HEK293 (cell line): Measurements from ENCODE around the gene LILRA1.
"Not testable (repeated sequence)": the region's sequence is repeated elsewhere in the genome, so short reads cannot be mapped to it uniquely, and the experiment has no call there.

Source experiments
- CTCF ChIA-PET: fragments of 350-600 bp; formaldehyde crosslinking; extraction: SDS; loops from one replicate; lab custom pipeline; 2021; ENCODE audit warnings: antibody characterized with exemption; lab: Yijun Ruan, JAX
- POLR2A ChIA-PET: fragments of 300-600 bp; formaldehyde crosslinking; extraction: SDS; loops from one replicate; lab custom pipeline; 2020; ENCODE audit warnings: antibody characterized with exemption, inconsistent platforms; lab: Yijun Ruan, JAX
- H3K27ac ChIP-seq: fragments of 200-500 bp; sonication (Bioruptor generic); 2 replicates; pipeline ENCODE4 v1.5.1; 2014; ENCODE audit warnings: low read depth, low read length, control low read depth, inconsistent platforms; ENCODE audit errors: extremely low read depth
- H3K36me3 ChIP-seq, 2 experiments: fragments of 200-500 bp in 1 of 2; sonication (Bioruptor generic) in 1 of 2; 1 replicate in 1 of 2; 2 replicates in 1 of 2; pipeline ENCODE4 v1.5.1; 2014 to 2017; ENCODE audit warnings: inconsistent platforms in 2 of 2, low read length in 2 of 2; ENCODE audit not compliant: control insufficient read depth in 2 of 2, insufficient read depth in 1 of 2
- H3K4me1 ChIP-seq: fragments of 200-500 bp; sonication (Bioruptor generic); 2 replicates; pipeline ENCODE4 v1.5.1; 2014; ENCODE audit warnings: mild to moderate bottlenecking, low read length, inconsistent platforms; ENCODE audit not compliant: control insufficient read depth, insufficient read depth
- H3K4me3 ChIP-seq: 2 replicates; pipeline ENCODE4 v1.5.1; 2011; ENCODE audit warnings: low read depth, mild to moderate bottlenecking, control low read depth, low read length, moderate library complexity
- H3K9me3 ChIP-seq: fragments of 200-500 bp; sonication (Bioruptor generic); 2 replicates; pipeline ENCODE4 v1.5.1; 2014; ENCODE audit warnings: low read depth, low read length, inconsistent platforms; ENCODE audit not compliant: control insufficient read depth, insufficient read depth
- ELK4 ChIP-seq: IDR thresholded peaks from 2 replicates; pipeline ENCODE4 v1.6.1; 2011; ENCODE audit warnings: mild to moderate bottlenecking, low read depth, low read length, borderline replicate concordance
- INSM2 ChIP-seq: fragments of 450-650 bp; formaldehyde crosslinking; IDR thresholded peaks from 2 replicates; pipeline ENCODE4 v1.5.1; 2016; ENCODE audit warnings: missing biosample characterization, missing genetic modification characterization
- PRDM2 ChIP-seq: fragments of 450-650 bp; formaldehyde crosslinking; IDR thresholded peaks from 2 replicates; pipeline ENCODE4 v1.5.1; 2016; ENCODE audit warnings: missing biosample characterization, missing genetic modification characterization, borderline replicate concordance
- ZBTB20 ChIP-seq: fragments of 450-650 bp; formaldehyde crosslinking; IDR thresholded peaks from 2 replicates; pipeline ENCODE4 v1.5.1; 2016; ENCODE audit warnings: missing biosample characterization, missing genetic modification characterization
- ZBTB6 ChIP-seq: fragments of 450-650 bp; formaldehyde crosslinking; IDR thresholded peaks from 2 replicates; pipeline ENCODE4 v1.5.1; 2017; ENCODE audit warnings: missing biosample characterization, missing genetic modification characterization
- ZFP69B ChIP-seq: fragments of 450-650 bp; formaldehyde crosslinking; IDR thresholded peaks from 2 replicates; pipeline ENCODE4 v1.5.1; 2016; ENCODE audit warnings: missing biosample characterization, missing genetic modification characterization
- ZIC2 ChIP-seq: fragments of 450-650 bp; formaldehyde crosslinking; IDR thresholded peaks from 2 replicates; pipeline ENCODE4 v1.5.1; 2016; ENCODE audit warnings: missing biosample characterization, missing genetic modification characterization
- ZNF132 ChIP-seq: fragments of 450-650 bp; formaldehyde crosslinking; IDR thresholded peaks from 2 replicates; pipeline ENCODE4 v1.5.1; 2017; ENCODE audit warnings: missing biosample characterization, missing genetic modification characterization, borderline replicate concordance
- ZNF280D ChIP-seq: fragments of 450-650 bp; formaldehyde crosslinking; IDR thresholded peaks from 2 replicates; pipeline ENCODE4 v1.5.1; 2016; ENCODE audit warnings: missing biosample characterization, missing genetic modification characterization
- ZNF585B ChIP-seq: fragments of 450-650 bp; formaldehyde crosslinking; IDR thresholded peaks from 2 replicates; pipeline ENCODE4 v1.5.1; 2016; ENCODE audit warnings: missing biosample characterization, missing genetic modification characterization
- ZNF639 ChIP-seq: fragments of 450-650 bp; formaldehyde crosslinking; IDR thresholded peaks from 2 replicates; pipeline ENCODE4 v1.5.1; 2016; ENCODE audit warnings: missing biosample characterization, missing genetic modification characterization

Gene LILRA1

GRCh38 chr19:54630782-54631181, 37.4 kb downstream of the LILRA1 start (continued):
- TF ChIP-seq ZNF585B, result no peak
- TF ChIP-seq, all 188 proteins: peak for 0

- H3K27ac ChIP-seq, H3K36me3 ChIP-seq, H3K4me1 ChIP-seq, CTCF ChIA-PET, POLR2A ChIA-PET, H3K9me3 ChIP-seq, H3K4me3 ChIP-seq: not testable (repeated sequence)
These were observed 38.3 kb downstream of the LILRA1 start for GRCh38 chr19:54631489-54632337.

GRCh38 chr19:54632517-54632916, 39.1 kb downstream of the LILRA1 start:
- H3K27ac ChIP-seq, H3K36me3 ChIP-seq, H3K4me1 ChIP-seq, POLR2A ChIA-PET, H3K4me3 ChIP-seq, CTCF ChIA-PET, H3K9me3 ChIP-seq: not testable (repeated sequence)

GRCh38 chr19:54633401-54633800, 40.0 kb downstream of the LILRA1 start:
- H3K36me3 ChIP-seq, result no peaks in the 10 kb centered on the region
- no peaks in the 10 kb centered on the region for H3K4me1 ChIP-seq
- ChIA-PET CTCF (interaction anchor here (1.2 kb wide), 1 partner anchor 41 kb away, joined by 4 read pairs; no protein-coding TSS in a partner anchor), POLR2A (no interaction called here)
- no peak overlapping the region for H3K27ac ChIP-seq
- TF ChIP-seq ZNF280D (tag by site-specific recombination), result no peak
- no peak for TF ChIP-seq ZNF132
- TF ChIP-seq ZNF639 (tag by site-specific recombination), result no peak
- no peak for TF ChIP-seq ZFP69B
- TF ChIP-seq ZIC2 (tag by site-specific recombination), result no peak
- no peak for TF ChIP-seq ZBTB6 (tag by site-specific recombination)
- no peak for TF ChIP-seq PRDM2 (tag by site-specific recombination)
- TF ChIP-seq ELK4, result no peak
- no peak for TF ChIP-seq INSM2 (tag by site-specific recombination)
- no peak for TF ChIP-seq ZBTB20 (tag by site-specific recombination)
- H3K9me3 ChIP-seq, result no peaks in the 10 kb centered on the region
- no peak overlapping the region for H3K4me3 ChIP-seq
